Measurements from ENCODE around the gene PCDHGB2.
A peak's percentile ranks its signal among the peaks of the same experiment; 100 is the strongest.
"Not testable (repeated sequence)": the region's sequence is repeated elsewhere in the genome, so short reads cannot be mapped to it uniquely, and the experiment has no call there.

PCDHGB2 gene

DNA sequence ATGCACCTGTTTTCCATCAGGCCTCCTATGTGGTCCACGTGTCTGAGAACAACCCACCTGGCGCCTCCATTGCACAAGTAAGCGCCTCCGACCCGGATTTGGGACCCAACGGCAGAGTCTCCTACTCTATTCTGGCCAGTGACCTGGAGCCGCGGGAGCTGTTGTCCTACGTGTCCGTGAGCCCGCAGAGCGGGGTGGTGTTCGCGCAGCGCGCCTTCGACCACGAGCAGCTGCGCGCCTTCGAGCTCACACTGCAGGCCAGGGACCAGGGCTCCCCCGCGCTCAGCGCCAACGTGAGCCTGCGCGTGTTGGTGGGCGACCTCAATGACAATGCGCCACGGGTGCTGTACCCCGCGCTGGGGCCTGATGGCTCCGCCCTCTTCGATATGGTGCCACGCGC, 8.2 kb upstream of the PCDHGB2 start:
- DNase-seq = no peak

DNA sequence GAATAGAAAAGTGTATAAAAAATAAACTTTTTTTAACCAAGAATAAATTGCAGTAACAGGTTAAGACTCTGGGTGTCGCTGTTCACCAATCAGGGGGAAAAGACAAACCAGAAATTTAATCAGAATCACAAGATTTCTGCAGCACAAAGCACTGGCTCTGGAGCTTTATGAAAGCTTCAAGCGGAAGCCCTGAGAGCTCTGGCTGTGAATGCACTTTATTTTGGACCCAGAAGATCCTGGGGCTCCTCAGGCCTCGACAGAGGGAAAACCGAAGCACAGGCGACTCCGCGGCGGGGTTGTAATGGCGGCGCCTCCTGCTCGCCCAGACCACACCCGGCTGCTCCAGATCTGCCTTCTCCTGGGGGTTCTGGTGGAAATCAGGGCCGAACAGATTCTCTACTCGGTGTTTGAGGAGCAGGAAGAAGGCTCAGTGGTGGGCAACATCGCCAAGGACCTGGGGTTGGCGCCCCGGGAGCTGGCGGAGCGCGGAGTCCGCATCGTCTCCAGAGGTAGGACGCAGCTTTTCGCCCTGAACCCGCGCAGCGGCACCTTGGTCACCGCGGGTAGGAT, 4.8 kb upstream of the PCDHGB2 start, which contains the start of gene PCDHGA4:
TSS of gene PCDHGA4 (plus strand) at position 122 of the 570 bp plus-strand sequence. CDS start at position 209, 87 bp downstream.
- DNase-seq = no peak

DNA sequence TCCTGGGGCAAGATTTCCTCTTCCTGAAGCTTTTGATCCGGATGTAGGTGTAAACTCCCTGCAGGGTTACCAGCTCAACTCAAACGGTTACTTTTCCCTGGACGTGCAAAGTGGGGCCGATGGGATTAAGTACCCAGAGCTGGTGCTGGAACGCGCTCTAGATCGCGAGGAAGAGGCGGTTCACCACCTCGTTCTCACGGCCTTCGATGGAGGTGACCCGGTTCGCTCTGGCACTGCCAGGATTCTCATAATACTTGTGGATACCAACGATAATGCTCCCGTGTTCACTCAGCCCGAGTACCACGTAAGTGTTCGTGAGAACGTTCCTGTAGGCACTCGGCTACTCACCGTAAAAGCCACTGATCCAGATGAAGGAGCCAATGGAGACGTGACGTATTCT, 4.2 kb upstream of the PCDHGB2 start:
- DNase-seq = no peak

DNA sequence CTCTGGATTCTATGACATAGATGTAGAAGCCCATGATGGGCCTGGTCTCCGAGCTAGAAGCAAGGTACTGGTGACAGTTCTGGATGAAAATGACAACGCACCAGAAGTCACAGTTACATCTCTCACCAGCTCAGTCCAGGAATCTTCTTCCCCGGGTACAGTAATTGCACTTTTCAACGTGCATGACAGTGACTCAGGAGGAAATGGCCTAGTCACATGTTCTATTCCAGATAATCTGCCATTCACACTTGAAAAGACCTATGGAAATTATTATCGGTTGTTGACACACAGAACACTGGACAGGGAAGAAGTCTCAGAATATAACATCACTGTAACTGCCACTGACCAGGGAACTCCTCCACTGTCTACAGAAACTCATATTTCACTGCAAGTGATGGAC, 3.7 kb upstream of the PCDHGB2 start:
- no peak for DNase-seq

DNA sequence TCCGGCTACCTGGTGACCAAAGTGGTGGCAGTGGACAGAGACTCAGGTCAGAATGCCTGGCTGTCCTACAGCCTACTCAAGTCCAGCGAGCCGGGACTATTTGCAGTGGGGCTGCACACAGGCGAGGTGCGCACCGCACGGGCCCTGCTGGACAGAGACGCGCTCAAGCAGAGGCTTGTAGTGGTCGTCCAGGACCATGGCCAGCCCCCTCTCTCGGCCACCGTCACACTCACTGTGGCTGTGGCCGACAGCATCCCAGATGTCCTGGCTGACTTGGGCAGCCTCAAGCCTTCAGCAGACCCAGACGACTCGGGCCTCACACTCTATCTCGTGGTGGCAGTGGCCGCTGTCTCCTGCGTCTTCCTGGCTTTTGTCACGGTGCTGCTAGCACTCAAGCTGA, 2.8 kb upstream of the PCDHGB2 start:
- no peak for DNase-seq

DNA sequence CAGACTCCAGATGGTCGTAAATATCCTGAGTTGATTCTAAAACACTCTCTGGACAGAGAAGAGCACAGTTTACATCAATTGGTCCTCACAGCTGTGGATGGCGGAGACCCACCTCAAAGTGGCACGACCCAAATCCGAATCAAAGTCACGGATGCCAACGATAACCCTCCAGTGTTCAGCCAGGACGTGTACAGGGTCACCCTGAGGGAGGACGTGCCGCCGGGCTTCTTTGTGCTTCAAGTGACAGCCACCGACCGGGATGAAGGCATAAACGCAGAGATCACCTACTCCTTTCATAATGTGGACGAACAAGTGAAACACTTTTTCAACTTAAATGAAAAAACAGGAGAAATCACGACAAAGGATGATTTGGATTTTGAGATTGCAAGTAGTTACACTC, 891 bp downstream of the PCDHGB2 start:
- DNase-seq = no peak

DNA sequence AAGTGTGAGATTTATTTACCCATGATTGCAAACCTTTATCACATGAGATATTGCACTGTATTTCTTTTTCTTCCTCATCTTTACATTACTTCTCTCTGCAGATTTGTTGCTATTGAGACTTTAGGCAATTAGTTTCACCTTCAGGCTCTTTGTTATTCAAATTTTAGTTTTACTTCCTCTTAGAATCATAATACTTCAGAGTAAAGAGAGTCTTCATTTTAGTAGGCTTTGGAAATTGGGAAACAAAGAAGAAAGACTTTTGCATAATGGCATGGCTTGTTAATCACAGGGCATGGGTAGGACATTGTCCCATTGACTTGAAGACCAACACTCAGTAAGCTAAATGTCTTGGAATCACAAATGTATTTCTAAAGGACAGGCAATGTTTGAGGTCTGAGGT, 2.9 kb downstream of the PCDHGB2 start:
- no peak for DNase-seq

DNA sequence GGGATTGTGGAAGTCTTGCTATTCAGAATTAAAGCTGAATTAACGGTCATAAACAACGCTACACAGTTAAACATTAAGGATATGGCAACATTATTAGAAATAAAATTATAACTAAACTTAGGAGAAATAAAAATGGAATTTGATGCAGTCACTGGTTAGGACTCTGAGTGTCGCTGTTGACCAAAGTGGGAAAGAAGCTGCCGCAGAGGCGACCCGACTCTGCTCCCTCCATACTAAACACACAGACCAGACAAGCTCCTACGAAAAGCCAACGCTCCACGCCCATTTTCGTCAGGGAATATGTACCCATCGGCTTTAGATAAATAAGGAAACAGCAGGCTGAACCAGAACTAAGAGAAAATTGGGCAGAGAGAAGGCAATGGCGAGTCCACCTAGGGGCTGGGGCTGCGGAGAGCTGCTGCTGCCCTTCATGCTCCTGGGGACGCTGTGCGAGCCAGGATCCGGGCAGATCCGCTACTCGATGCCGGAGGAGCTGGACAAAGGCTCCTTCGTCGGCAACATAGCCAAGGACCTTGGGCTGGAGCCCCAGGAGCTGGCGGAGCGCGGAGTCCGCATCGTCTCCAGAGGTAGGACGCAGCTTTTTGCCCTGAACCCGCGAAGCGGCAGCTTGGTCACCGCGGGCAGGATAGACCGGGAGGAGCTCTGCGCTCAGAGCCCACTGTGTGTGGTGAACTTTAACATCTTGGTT, 4.3 kb downstream of the PCDHGB2 start, which contains the start of gene PCDHGA5:
TSS of gene PCDHGA5 (plus strand) at position 211 of the 709 bp plus-strand sequence. CDS start at position 380, 169 bp downstream.
- DNase-seq = no peak

DNA sequence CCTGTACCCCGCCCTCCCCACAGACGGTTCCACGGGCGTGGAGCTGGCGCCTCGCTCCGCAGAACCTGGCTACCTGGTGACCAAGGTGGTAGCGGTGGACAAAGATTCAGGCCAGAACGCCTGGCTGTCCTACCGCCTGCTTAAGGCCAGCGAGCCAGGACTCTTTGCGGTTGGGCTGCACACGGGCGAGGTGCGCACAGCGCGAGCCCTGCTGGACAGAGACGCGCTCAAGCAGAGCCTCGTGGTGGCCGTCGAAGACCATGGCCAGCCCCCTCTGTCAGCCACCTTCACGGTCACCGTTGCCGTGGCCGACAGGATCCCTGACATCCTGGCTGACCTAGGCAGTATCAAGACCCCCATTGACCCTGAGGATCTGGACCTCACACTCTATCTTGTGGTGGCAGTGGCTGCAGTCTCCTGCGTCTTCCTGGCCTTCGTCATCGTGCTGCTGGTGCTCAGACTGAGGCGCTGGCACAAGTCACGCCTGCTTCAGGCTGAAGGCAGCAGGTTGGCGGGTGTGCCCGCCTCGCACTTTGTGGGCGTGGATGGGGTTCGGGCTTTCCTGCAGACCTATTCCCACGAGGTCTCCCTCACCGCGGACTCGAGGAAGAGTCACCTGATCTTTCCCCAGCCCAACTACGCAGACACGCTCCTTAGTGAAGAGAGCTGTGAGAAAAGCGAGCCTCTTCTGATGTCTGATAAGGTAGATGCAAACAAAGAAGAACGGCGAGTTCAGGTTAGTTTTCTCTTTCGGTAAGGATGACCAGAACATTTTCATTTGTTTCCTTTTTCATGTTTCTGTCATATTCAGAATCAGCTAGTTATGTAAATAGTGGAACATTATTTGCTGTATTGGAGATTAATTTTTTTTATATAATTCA, 6.5 kb downstream of the PCDHGB2 start:
- DNase-seq = no peak

DNA sequence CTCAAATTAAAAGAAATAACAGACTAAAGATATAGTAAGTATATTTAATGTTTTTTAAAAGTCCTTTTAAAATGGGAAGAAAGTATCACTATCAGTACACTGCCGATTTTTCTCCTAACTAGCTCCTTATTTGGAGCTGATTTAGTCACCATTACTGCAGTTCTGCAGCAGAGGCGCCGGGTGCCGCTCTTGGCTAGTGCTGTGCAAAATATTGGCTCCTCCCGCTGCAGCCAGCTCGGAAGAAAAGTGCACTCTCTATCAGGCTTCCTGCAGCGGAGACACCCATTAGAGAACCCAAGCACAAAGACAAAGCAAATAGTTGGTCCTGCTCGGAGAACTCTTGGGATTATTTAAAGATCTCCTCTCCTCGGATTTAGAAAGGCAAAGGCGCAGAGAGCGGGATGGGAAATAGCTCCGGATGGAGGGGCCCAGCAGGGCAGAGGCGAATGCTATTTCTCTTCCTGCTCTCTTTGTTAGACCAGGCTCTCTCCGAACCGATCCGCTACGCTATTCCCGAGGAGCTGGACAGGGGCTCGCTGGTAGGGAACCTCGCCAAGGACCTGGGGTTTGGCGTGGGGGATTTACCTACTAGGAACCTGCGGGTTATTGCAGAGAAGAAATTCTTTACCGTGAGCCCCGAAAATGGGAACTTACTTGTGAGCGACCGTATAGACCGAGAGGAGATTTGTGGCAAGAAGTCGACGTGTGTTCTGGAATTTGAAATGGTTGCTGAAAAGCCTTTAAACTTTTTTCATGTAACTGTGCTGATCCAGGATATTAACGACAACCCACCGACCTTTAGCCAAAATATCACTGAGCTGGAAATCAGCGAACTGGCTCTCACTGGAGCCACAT, 10.4 kb downstream of the PCDHGB2 start, which contains the start of gene PCDHGB3:
TSS of gene PCDHGB3 (plus strand) at position 249 of the 855 bp plus-strand sequence. CDS start at position 402, 153 bp downstream.
- peak in 1 of 2 donors; percentile 40 for DNase-seq

DNA sequence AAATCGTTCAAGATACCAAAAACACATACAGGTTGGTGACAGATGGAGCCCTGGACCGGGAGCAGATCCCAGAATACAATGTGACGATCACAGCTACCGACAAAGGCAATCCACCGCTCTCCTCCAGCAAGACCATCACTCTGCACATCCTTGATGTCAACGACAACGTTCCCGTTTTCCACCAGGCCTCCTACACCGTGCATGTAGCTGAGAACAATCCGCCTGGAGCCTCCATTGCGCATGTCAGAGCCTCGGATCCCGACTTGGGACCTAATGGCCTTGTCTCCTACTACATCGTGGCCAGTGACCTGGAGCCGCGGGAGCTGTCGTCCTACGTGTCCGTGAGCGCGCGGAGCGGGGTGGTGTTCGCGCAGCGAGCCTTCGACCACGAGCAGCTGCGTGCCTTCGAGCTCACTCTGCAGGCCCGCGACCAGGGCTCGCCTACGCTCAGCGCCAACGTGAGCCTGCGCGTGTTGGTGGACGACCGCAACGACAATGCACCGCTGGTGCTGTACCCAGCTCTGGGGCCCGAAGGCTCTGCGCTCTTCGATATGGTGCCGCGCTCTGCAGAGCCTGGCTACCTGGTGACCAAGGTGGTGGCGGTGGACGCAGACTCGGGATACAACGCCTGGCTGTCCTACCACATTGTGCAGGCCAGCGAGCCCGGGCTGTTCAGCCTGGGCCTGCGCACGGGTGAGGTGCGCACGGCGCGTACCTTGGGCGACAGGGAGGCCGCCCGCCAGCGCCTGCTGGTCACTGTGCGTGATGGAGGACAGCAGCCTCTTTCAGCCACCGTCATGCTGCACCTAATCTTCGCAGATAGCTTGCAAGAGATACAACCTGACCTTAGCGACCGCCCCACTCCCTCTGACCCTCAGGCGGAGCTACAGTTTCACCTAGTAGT, 12.0 kb downstream of the PCDHGB2 start:
- DNase-seq = no peak

DNA sequence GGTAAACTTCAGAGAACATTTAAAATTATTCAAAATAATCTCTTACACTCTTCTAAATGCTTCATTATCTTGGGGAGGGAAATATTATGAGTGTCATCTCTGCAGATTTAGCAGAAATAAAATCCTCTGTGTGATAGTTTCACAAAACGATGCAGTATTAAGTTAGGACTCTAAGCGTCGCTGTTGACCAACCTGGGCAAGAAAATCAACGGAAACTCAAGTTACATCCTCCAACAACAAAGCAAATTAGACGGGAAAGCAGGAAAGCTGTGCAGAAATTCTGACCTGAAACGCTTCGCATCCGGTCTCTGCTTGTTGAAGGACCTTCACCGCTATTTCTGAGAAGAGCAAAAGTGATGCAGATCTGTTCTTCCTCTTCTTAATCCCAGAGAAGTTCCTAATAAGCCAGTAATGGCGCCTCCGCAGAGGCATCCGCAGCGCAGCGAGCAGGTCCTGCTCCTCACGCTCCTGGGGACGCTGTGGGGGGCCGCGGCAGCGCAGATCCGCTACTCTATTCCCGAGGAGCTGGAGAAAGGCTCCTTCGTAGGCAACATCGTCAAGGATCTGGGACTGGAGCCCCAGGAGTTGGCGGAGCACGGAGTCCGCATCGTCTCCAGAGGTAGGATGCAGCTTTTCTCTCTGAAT, 14.0 kb downstream of the PCDHGB2 start, which contains the start of gene PCDHGA6:
TSS of gene PCDHGA6 (plus strand) at position 219 of the 645 bp plus-strand sequence. CDS start at position 412, 193 bp downstream.
- DNase-seq = no peak

DNA sequence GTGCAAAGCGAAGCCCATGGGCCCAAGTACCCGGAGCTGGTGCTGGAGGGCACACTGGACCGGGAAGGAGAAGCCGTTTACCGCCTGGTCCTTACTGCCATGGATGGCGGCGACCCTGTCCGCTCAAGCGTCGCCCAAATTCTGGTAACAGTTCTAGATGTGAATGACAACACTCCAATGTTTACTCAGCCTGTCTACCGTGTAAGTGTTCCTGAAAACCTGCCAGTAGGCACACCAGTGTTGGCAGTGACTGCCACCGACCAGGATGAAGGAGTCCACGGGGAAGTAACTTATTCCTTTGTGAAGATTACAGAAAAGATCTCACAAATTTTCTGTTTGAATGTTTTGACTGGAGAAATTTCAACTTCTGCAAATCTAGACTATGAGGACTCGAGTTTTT, 14.8 kb downstream of the PCDHGB2 start:
- DNase-seq = no peak

DNA sequence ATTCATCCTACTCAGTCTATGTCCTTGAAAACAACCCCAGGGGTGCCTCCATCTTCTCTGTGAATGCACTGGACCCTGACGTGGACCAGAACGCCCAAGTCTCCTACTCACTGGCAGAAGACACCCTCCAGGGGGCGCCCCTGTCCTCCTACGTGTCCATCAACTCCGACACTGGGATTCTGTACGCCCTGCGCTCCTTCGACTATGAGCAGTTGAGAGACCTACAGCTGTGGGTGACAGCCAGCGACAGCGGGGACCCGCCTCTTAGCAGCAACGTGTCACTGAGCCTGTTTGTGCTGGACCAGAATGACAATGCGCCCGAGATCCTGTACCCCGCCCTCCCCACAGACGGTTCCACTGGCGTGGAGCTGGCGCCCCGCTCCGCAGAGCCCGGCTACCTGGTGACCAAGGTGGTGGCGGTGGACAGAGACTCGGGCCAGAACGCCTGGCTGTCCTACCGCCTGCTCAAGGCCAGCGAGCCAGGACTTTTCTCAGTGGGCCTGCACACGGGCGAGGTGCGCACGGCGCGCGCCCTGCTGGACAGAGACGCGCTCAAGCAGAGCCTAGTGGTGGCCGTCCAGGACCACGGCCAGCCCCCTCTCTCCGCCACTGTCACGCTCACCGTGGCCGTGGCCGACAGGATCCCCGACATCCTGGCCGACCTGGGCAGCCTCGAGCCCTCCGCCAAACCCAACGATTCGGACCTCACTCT, 15.8 kb downstream of the PCDHGB2 start:
- not testable (repeated sequence) for DNase-seq

DNA sequence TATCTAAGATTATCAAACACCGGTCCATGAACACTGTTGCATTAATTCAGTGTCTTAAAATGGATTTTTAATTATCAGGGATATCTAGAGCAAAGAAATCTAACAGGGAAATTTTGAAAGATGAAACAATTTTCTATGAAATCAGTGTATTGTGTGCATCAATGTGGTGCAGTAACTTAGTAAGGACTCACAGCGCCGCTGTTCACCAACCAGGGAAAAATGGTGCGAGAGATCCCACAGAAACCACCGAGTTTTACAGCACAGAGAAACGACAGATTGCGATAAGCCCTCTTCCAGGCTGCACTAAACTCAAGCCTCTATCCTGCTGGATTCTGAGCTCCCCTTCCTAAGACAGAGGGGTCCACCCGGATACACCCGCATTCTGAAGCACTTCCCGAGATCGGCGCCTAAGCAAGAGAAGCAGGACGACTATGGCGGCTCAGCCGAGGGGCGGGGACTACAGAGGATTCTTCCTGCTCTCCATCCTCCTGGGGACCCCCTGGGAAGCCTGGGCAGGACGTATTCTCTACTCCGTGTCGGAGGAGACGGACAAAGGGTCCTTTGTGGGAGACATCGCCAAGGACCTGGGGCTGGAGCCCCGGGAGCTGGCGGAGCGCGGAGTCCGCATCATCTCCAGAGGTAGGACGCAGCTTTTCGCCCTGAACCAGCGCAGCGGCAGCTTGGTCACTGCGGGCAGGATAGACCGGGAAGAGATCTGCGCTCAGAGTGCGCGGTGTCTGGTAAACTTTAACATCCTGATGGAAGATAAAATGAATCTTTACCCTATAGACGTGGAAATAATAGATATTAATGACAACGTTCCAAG, 22.9 kb downstream of the PCDHGB2 start, which contains the start of gene PCDHGA7:
TSS of gene PCDHGA7 (plus strand) at position 274 of the 826 bp plus-strand sequence. CDS start at position 432, 158 bp downstream.
- DNase-seq = no peak

DNA sequence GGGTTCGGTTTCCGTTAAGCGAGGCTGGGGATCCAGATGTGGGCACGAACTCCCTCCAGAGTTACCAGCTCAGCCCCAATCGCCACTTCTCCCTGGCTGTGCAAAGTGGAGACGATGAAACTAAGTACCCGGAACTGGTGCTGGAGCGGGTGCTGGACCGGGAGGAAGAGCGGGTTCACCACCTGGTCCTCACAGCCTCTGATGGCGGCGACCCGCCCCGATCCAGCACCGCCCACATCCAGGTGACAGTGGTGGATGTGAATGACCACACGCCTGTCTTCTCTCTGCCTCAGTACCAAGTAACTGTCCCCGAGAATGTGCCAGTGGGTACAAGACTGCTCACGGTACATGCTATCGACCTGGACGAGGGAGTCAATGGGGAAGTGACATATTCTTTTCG, 23.6 kb downstream of the PCDHGB2 start:
- DNase-seq = no peak

DNA sequence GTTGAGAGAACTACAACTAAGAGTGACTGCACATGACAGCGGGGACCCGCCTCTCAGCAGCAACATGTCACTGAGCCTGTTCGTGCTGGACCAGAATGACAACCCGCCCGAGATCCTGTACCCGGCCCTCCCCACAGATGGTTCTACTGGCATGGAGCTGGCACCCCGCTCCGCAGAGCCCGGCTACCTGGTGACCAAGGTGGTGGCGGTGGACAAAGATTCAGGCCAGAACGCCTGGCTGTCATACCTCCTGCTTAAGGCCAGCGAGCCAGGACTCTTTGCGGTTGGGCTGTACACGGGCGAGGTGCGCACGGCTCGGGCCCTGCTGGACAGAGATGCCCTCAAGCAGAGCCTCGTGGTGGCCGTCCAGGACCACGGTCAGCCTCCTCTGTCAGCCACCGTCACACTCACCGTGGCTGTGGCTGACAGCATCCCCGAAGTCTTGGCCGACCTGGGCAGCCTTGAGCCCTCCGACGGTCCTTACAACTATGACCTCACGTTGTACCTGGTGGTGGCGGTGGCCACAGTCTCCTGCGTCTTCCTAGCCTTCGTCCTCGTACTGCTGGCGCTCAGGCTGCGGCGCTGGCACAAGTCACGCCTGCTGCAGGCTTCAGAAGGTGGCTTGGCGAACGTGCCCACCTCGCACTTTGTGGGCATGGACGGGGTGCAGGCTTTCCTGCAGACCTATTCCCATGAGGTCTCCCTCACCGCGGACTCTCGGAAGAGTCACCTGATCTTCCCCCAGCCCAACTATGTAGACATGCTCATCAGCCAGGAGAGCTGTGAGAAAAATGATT, 24.9 kb downstream of the PCDHGB2 start:
- DNase-seq = no peak

Measured in stimulated activated CD4-positive, alpha-beta T cell treated with anti-CD3 and anti-CD28 coated beads, Interleukin-2, amount 100 ng/mL, for 24 hours (primary cell).